GM23338 (cell line): ENCODE results near the gene RXFP2. TPM values are rescaled to one million over a fixed set of nuclear protein-coding genes. Genes with fewer than 3 reads are reported as not detected.

Experiments
- ATAC-seq: fragments of 200-7000 bp; cut with Tn5 transposase; 3 replicates; pipeline ENCODE4 v1.9.1; 2020
- DNase-seq: peaks from one replicate; pipeline ENCODE4 v3.0.0-alpha.2; 2015; ENCODE audit warnings: low spot score
- H2AFZ ChIP-seq: fragments of 200-600 bp; sonication (generic); 2 replicates; pipeline ENCODE4 v1.8.0; 2016; ENCODE audit warnings: antibody characterized with exemption, mild to moderate bottlenecking, moderate library complexity
- H3F3A ChIP-seq: fragments of 200-600 bp; sonication (generic); replicated peaks from 2 replicates; pipeline ENCODE4 v1.8.0; 2017; ENCODE audit warnings: antibody characterized with exemption, mixed run types, low read depth
- H3K27ac ChIP-seq: fragments of 200-600 bp; sonication (generic); 2 replicates; pipeline ENCODE4 v1.6.1; 2016; ENCODE audit warnings: low read depth
- H3K27me3 ChIP-seq: fragments of 200-600 bp; sonication (generic); 2 replicates; pipeline ENCODE4 v1.8.0; 2016; ENCODE audit warnings: mild to moderate bottlenecking, mixed run types, moderate library complexity; ENCODE audit not compliant: insufficient read depth
- H3K36me3 ChIP-seq: fragments of 200-600 bp; sonication (generic); 2 replicates; pipeline ENCODE4 v1.8.0; 2016; ENCODE audit warnings: mild to moderate bottlenecking; ENCODE audit not compliant: insufficient read depth
- H3K4me1 ChIP-seq: fragments of 200-600 bp; sonication (generic); 2 replicates; pipeline ENCODE4 v1.8.0; 2016; ENCODE audit warnings: mild to moderate bottlenecking, moderate library complexity; ENCODE audit not compliant: insufficient read depth
- H3K4me2 ChIP-seq: fragments of 200-600 bp; sonication (generic); 2 replicates; pipeline ENCODE4 v1.7.1; 2017; ENCODE audit warnings: mixed run types
- H3K4me3 ChIP-seq: fragments of 200-600 bp; sonication (generic); 2 replicates; pipeline ENCODE4 v1.6.1; 2016; ENCODE audit warnings: mixed run types
- H3K79me2 ChIP-seq: fragments of 200-600 bp; sonication (generic); replicated peaks from 2 replicates; pipeline ENCODE4 v1.8.0; 2017; ENCODE audit warnings: mild to moderate bottlenecking; ENCODE audit not compliant: insufficient read depth
- H3K9me2 ChIP-seq: fragments of 200-600 bp; sonication (generic); 2 replicates; pipeline ENCODE4 v1.8.0; 2017; ENCODE audit not compliant: insufficient read depth
- H4K20me1 ChIP-seq: fragments of 200-600 bp; sonication (generic); replicated peaks from 2 replicates; pipeline ENCODE4 v1.8.0; 2017; ENCODE audit warnings: mild to moderate bottlenecking; ENCODE audit not compliant: insufficient read depth
- H3K27ac Mint-ChIP-seq: 2 replicates; pipeline ENCODE4 v1.8.0; 2020; ENCODE audit warnings: inconsistent platforms, mild to moderate bottlenecking, moderate library complexity, mixed read lengths
- H3K27me3 Mint-ChIP-seq: 3 replicates; pipeline ENCODE4 v1.8.0; 2022; ENCODE audit warnings: low read depth, mild to moderate bottlenecking, moderate library complexity, mixed read lengths, inconsistent platforms; ENCODE audit not compliant: insufficient read depth, poor library complexity
- H3K36me3 Mint-ChIP-seq: 3 replicates; pipeline ENCODE4 v1.8.0; 2021; ENCODE audit warnings: low read depth, mild to moderate bottlenecking, inconsistent platforms, moderate library complexity, mixed read lengths
- H3K4me1 Mint-ChIP-seq: 3 replicates; pipeline ENCODE4 v1.8.0; 2020; ENCODE audit warnings: mild to moderate bottlenecking, inconsistent platforms, mixed read lengths
- H3K4me3 Mint-ChIP-seq: 3 replicates; pipeline ENCODE4 v1.8.0; 2021; ENCODE audit warnings: moderate library complexity, mild to moderate bottlenecking, inconsistent platforms, mixed read lengths
- H3K9me3 Mint-ChIP-seq: 3 replicates; pipeline ENCODE4 v1.8.0; 2020; ENCODE audit warnings: moderate library complexity, mild to moderate bottlenecking, inconsistent platforms, mixed read lengths
- CREB1 ChIP-seq: fragments of 250-450 bp; sonication (Bioruptor Pico); IDR thresholded peaks from 2 replicates; pipeline ENCODE4 v1.5.0; 2020; ENCODE audit warnings: low read depth, mild to moderate bottlenecking, moderate library complexity
- STAT1 ChIP-seq: IDR thresholded peaks from one replicate; pipeline ENCODE4 v1.6.1; 2016; ENCODE audit warnings: antibody characterized with exemption; ENCODE audit not compliant: unreplicated experiment
- ZNF331 ChIP-seq: fragments of 250-450 bp; sonication (Bioruptor Pico); IDR thresholded peaks from 2 replicates; pipeline ENCODE4 v1.5.0; 2020; ENCODE audit warnings: low read depth, mild to moderate bottlenecking, moderate library complexity
- long read RNA-seq: library from polyadenylated mRNA; unstranded; transcript quantifications from one replicate; pipeline ENCODE4 v2.0.0, GENCODE V29; 2020; ENCODE audit not compliant: unreplicated experiment
- polyA plus RNA-seq: library from polyadenylated mRNA; unstranded; fragments of >200 nt; fragmentation: Nextera tagmentation; extraction: Ambion mirVana; gene quantifications from 2 replicates; pipeline ENCODE4 v1.2.1, GENCODE V29; 2016
- total RNA-seq: library from RNA; depleted of rRNA; stranded (reverse); fragments of >200 nt; shearing (Covaris generic); gene quantifications from 2 replicates; pipeline ENCODE4 v1.2.3, GENCODE V29; 2014; rRNA removed
- TF ChIP-seq, protein P1 (sequence below): fragments of 250-450 bp; sonication (Bioruptor Pico); IDR thresholded peaks from 2 replicates; pipeline ENCODE4 v1.5.0; 2020; ENCODE audit warnings: mild to moderate bottlenecking, moderate library complexity
- TF ChIP-seq, protein P2 (sequence below): IDR thresholded peaks from one replicate; pipeline ENCODE4 v1.6.1; 2018; ENCODE audit warnings: antibody characterized with exemption; ENCODE audit not compliant: unreplicated experiment

The RXFP2 gene, protein sequence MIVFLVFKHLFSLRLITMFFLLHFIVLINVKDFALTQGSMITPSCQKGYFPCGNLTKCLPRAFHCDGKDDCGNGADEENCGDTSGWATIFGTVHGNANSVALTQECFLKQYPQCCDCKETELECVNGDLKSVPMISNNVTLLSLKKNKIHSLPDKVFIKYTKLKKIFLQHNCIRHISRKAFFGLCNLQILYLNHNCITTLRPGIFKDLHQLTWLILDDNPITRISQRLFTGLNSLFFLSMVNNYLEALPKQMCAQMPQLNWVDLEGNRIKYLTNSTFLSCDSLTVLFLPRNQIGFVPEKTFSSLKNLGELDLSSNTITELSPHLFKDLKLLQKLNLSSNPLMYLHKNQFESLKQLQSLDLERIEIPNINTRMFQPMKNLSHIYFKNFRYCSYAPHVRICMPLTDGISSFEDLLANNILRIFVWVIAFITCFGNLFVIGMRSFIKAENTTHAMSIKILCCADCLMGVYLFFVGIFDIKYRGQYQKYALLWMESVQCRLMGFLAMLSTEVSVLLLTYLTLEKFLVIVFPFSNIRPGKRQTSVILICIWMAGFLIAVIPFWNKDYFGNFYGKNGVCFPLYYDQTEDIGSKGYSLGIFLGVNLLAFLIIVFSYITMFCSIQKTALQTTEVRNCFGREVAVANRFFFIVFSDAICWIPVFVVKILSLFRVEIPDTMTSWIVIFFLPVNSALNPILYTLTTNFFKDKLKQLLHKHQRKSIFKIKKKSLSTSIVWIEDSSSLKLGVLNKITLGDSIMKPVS
- total RNA-seq (not detected in 2 replicates), polyA plus RNA-seq (not detected in 2 replicates)
- long read RNA-seq = 0 reads

DNA sequence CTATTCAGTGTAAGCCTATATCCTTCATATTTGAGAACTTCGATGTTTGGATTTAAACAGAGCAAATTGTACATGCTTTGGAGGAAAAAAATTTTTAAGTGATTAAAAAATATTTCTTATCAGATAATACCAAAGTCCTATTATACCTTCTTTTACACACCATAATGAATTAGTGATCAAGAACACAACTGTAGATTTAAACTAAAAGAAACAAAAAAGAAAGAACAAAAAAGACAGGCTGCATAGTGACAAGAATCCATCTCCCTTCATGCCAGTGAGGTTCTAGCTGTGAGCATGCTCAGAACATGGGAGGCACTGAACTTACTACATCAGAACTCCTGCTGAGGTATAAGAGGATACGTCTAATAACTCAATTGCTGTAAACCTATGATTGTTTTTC is at the start of gene RXFP2:
Gene RXFP2 (plus strand): TSS at position 301 of the 400 bp plus-strand sequence. CDS start 87 bp downstream, at position 388.
- H3F3A ChIP-seq = no peaks in the 10 kb centered on the region
- ATAC-seq (no peak), DNase-seq (no peak)
- H3K4me2 ChIP-seq = no peak within 1 kb of the TSS
- no peaks in the 10 kb centered on the region for H3K36me3 ChIP-seq
- peaks cover 7% of the 10 kb centered on the region for H3K4me1 Mint-ChIP-seq
- no peaks in the 10 kb centered on the region for H3K4me1 ChIP-seq
- H3K36me3 Mint-ChIP-seq = no peaks in the 10 kb centered on the region
- H4K20me1 ChIP-seq = no peaks in the 10 kb centered on the region
- H3K27me3 Mint-ChIP-seq = no peaks in the 10 kb centered on the region
- H3K9me3 Mint-ChIP-seq = no peaks in the 10 kb centered on the region; the same call in 2 of the 3 replicates
- no peaks in the 10 kb centered on the region for H3K9me2 ChIP-seq
- H3K27ac Mint-ChIP-seq = no peak within 1 kb of the TSS
- TF ChIP-seq CREB1 (CRISPR knock-in tag) (no peak), ZNF331 (CRISPR knock-in tag) (no peak), STAT1 (no peak)
- TF ChIP-seq, protein P1, sequence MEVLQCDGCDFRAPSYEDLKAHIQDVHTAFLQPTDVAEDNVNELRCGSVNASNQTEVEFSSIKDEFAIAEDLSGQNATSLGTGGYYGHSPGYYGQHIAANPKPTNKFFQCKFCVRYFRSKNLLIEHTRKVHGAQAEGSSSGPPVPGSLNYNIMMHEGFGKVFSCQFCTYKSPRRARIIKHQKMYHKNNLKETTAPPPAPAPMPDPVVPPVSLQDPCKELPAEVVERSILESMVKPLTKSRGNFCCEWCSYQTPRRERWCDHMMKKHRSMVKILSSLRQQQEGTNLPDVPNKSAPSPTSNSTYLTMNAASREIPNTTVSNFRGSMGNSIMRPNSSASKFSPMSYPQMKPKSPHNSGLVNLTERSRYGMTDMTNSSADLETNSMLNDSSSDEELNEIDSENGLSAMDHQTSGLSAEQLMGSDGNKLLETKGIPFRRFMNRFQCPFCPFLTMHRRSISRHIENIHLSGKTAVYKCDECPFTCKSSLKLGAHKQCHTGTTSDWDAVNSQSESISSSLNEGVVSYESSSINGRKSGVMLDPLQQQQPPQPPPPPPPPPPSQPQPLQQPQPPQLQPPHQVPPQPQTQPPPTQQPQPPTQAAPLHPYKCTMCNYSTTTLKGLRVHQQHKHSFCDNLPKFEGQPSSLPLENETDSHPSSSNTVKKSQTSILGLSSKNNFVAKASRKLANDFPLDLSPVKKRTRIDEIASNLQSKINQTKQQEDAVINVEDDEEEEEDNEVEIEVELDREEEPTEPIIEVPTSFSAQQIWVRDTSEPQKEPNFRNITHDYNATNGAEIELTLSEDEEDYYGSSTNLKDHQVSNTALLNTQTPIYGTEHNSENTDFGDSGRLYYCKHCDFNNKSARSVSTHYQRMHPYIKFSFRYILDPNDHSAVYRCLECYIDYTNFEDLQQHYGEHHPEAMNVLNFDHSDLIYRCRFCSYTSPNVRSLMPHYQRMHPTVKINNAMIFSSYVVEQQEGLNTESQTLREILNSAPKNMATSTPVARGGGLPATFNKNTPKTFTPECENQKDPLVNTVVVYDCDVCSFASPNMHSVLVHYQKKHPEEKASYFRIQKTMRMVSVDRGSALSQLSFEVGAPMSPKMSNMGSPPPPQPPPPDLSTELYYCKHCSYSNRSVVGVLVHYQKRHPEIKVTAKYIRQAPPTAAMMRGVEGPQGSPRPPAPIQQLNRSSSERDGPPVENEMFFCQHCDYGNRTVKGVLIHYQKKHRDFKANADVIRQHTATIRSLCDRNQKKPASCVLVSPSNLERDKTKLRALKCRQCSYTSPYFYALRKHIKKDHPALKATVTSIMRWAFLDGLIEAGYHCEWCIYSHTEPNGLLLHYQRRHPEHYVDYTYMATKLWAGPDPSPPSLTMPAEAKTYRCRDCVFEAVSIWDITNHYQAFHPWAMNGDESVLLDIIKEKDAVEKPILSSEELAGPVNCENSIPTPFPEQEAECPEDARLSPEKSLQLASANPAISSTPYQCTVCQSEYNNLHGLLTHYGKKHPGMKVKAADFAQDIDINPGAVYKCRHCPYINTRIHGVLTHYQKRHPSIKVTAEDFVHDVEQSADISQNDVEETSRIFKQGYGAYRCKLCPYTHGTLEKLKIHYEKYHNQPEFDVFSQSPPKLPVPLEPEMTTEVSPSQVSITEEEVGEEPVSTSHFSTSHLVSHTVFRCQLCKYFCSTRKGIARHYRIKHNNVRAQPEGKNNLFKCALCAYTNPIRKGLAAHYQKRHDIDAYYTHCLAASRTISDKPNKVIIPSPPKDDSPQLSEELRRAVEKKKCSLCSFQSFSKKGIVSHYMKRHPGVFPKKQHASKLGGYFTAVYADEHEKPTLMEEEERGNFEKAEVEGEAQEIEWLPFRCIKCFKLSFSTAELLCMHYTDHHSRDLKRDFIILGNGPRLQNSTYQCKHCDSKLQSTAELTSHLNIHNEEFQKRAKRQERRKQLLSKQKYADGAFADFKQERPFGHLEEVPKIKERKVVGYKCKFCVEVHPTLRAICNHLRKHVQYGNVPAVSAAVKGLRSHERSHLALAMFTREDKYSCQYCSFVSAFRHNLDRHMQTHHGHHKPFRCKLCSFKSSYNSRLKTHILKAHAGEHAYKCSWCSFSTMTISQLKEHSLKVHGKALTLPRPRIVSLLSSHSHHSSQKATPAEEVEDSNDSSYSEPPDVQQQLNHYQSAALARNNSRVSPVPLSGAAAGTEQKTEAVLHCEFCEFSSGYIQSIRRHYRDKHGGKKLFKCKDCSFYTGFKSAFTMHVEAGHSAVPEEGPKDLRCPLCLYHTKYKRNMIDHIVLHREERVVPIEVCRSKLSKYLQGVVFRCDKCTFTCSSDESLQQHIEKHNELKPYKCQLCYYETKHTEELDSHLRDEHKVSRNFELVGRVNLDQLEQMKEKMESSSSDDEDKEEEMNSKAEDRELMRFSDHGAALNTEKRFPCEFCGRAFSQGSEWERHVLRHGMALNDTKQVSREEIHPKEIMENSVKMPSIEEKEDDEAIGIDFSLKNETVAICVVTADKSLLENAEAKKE (CRISPR knock-in tag) = no peak
- TF ChIP-seq, protein P2, sequence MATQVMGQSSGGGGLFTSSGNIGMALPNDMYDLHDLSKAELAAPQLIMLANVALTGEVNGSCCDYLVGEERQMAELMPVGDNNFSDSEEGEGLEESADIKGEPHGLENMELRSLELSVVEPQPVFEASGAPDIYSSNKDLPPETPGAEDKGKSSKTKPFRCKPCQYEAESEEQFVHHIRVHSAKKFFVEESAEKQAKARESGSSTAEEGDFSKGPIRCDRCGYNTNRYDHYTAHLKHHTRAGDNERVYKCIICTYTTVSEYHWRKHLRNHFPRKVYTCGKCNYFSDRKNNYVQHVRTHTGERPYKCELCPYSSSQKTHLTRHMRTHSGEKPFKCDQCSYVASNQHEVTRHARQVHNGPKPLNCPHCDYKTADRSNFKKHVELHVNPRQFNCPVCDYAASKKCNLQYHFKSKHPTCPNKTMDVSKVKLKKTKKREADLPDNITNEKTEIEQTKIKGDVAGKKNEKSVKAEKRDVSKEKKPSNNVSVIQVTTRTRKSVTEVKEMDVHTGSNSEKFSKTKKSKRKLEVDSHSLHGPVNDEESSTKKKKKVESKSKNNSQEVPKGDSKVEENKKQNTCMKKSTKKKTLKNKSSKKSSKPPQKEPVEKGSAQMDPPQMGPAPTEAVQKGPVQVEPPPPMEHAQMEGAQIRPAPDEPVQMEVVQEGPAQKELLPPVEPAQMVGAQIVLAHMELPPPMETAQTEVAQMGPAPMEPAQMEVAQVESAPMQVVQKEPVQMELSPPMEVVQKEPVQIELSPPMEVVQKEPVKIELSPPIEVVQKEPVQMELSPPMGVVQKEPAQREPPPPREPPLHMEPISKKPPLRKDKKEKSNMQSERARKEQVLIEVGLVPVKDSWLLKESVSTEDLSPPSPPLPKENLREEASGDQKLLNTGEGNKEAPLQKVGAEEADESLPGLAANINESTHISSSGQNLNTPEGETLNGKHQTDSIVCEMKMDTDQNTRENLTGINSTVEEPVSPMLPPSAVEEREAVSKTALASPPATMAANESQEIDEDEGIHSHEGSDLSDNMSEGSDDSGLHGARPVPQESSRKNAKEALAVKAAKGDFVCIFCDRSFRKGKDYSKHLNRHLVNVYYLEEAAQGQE = no peak
- no peak within 1 kb of the TSS for H3K27ac ChIP-seq
- no peaks in the 10 kb centered on the region for H3K79me2 ChIP-seq
- no peak within 1 kb of the TSS for H3K4me3 ChIP-seq
- H3K4me3 Mint-ChIP-seq = no peak within 1 kb of the TSS
- no peaks in the 10 kb centered on the region for H3K27me3 ChIP-seq
- no peak within 1 kb of the TSS for H2AFZ ChIP-seq
